ENCODE measurements around the gene FLT4.

DNA sequence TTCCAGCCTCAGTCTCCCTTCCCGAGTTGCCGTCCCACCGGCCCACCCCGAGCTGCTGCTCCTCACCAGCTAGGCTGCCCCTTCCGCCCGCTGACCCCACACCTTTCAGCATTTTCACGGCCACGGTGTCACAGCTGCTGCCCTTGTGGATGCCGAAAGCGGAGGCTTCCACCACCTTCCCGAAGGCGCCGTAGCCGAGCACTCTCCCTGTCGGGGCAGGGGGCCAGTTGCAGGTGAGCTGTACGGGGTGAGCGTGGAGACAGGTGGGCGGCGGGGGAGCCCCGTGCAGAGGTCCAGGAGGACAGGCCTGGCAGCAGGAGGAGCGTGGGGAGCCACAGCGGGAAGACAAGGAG, 29.9 kb downstream of the FLT4 start:
- no peak for TF ChIP-seq CHD2 (IDR thresholded peaks at IDR 0.05; ENCODE audit: low read depth, low read length)
- TF ChIP-seq, protein P1, sequence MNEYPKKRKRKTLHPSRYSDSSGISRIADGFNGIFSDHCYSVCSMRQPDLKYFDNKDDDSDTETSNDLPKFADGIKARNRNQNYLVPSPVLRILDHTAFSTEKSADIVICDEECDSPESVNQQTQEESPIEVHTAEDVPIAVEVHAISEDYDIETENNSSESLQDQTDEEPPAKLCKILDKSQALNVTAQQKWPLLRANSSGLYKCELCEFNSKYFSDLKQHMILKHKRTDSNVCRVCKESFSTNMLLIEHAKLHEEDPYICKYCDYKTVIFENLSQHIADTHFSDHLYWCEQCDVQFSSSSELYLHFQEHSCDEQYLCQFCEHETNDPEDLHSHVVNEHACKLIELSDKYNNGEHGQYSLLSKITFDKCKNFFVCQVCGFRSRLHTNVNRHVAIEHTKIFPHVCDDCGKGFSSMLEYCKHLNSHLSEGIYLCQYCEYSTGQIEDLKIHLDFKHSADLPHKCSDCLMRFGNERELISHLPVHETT (CRISPR knock-in tag; conservative IDR thresholded peaks at IDR 0.05), result no peak
